HepG2 (cell line): ENCODE data around the gene ITM2B.

Source experiments
- CAMTA2 ChIP-seq: sonication (generic); formaldehyde crosslinking; IDR thresholded peaks from 2 replicates; pipeline ENCODE4 v1.4.0; 2020; ENCODE audit warnings: mild to moderate bottlenecking, missing genetic modification reagents, borderline replicate concordance
- FOXC1 ChIP-seq: sonication (generic); formaldehyde crosslinking; IDR thresholded peaks from 2 replicates; pipeline ENCODE4 v1.8.0; 2022; ENCODE audit warnings: mild to moderate bottlenecking, missing genetic modification reagents, borderline replicate concordance
- HNRNPLL ChIP-seq: fragments of 200-400 bp; formaldehyde crosslinking; IDR thresholded peaks from 2 replicates; pipeline ENCODE4 v1.6.1; 2017; ENCODE audit warnings: mild to moderate bottlenecking, low read depth, low read length; ENCODE audit not compliant: poor library complexity, severe bottlenecking
- MAZ ChIP-seq, 2 experiments: sonication (generic) in 1 of 2; formaldehyde crosslinking in 1 of 2; IDR thresholded peaks; 2 replicates each; pipeline versions ENCODE4 v1.5.0 to v1.6.1; 2012 to 2020; ENCODE audit warnings: low read depth in 2 of 2, mild to moderate bottlenecking in 2 of 2, borderline replicate concordance in 1 of 2, improper control_type of control experiment in 1 of 2, low read length in 1 of 2, missing genetic modification reagents in 1 of 2, moderate library complexity in 1 of 2
- POLR2AphosphoS5 ChIP-seq: IDR thresholded peaks from 2 replicates; pipeline ENCODE4 v1.6.1; 2012; ENCODE audit warnings: low read depth, low read length
- SIN3A ChIP-seq: IDR thresholded peaks from 2 replicates; pipeline ENCODE4 v1.6.1; 2011; ENCODE audit warnings: low read depth, mild to moderate bottlenecking, control low read depth, low read length, borderline replicate concordance
- TF ChIP-seq, protein P1 (sequence below): sonication (generic); formaldehyde crosslinking; conservative IDR thresholded peaks from 2 replicates; pipeline ENCODE4 v1.5.0; 2020; ENCODE audit warnings: missing genetic modification reagents
- TF ChIP-seq, protein P2 (sequence below): sonication (generic); formaldehyde crosslinking; IDR thresholded peaks from 2 replicates; pipeline ENCODE4 v1.5.0; 2020; ENCODE audit warnings: mild to moderate bottlenecking, missing genetic modification reagents, moderate library complexity

DNA sequence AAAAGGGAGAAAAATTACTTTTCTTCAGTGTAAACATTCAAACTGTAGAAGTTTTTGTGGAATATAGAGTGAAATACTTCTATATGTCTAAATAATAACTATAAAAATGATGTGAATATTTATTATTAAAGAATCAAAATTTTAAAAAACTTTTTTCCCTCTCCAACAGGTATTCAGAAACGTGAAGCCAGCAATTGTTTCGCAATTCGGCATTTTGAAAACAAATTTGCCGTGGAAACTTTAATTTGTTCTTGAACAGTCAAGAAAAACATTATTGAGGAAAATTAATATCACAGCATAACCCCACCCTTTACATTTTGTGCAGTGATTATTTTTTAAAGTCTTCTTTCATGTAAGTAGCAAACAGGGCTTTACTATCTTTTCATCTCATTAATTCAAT lies 28.0 kb downstream of the ITM2B start:
- no peak for TF ChIP-seq FOXC1 (CRISPR knock-in tag)
- TF ChIP-seq HNRNPLL, result no peak
- no peak for TF ChIP-seq POLR2AphosphoS5
- TF ChIP-seq, protein P1, sequence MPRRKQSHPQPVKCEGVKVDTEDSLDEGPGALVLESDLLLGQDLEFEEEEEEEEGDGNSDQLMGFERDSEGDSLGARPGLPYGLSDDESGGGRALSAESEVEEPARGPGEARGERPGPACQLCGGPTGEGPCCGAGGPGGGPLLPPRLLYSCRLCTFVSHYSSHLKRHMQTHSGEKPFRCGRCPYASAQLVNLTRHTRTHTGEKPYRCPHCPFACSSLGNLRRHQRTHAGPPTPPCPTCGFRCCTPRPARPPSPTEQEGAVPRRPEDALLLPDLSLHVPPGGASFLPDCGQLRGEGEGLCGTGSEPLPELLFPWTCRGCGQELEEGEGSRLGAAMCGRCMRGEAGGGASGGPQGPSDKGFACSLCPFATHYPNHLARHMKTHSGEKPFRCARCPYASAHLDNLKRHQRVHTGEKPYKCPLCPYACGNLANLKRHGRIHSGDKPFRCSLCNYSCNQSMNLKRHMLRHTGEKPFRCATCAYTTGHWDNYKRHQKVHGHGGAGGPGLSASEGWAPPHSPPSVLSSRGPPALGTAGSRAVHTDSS (CRISPR knock-in tag), result no peak
- no peak for TF ChIP-seq MAZ (IDR thresholded peaks at IDR 0.05; ENCODE audit: borderline replicate concordance, low read depth, low read length)
- TF ChIP-seq MAZ (CRISPR knock-in tag; IDR thresholded peaks at IDR 0.05; ENCODE audit: low read depth), result no peak
- no peak for TF ChIP-seq SIN3A
- TF ChIP-seq, protein P2, sequence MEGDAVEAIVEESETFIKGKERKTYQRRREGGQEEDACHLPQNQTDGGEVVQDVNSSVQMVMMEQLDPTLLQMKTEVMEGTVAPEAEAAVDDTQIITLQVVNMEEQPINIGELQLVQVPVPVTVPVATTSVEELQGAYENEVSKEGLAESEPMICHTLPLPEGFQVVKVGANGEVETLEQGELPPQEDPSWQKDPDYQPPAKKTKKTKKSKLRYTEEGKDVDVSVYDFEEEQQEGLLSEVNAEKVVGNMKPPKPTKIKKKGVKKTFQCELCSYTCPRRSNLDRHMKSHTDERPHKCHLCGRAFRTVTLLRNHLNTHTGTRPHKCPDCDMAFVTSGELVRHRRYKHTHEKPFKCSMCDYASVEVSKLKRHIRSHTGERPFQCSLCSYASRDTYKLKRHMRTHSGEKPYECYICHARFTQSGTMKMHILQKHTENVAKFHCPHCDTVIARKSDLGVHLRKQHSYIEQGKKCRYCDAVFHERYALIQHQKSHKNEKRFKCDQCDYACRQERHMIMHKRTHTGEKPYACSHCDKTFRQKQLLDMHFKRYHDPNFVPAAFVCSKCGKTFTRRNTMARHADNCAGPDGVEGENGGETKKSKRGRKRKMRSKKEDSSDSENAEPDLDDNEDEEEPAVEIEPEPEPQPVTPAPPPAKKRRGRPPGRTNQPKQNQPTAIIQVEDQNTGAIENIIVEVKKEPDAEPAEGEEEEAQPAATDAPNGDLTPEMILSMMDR (CRISPR knock-in tag), result no peak
- TF ChIP-seq CAMTA2 (CRISPR knock-in tag), result no peak
